HG03378 (cell line): ENCODE measurements around the gene MIB2.
"Not testable (repeated sequence)": the region's sequence is repeated elsewhere in the genome, so short reads cannot be mapped to it uniquely, and the experiment has no call there.

Experiments
- ATAC-seq: cut with Tn5 transposase; IDR thresholded peaks from one replicate; pipeline ENCODE4 v1.9.1; 2021; ENCODE audit warnings: mild to moderate bottlenecking, moderate library complexity; ENCODE audit not compliant: unreplicated experiment

The MIB2 gene

DNA sequence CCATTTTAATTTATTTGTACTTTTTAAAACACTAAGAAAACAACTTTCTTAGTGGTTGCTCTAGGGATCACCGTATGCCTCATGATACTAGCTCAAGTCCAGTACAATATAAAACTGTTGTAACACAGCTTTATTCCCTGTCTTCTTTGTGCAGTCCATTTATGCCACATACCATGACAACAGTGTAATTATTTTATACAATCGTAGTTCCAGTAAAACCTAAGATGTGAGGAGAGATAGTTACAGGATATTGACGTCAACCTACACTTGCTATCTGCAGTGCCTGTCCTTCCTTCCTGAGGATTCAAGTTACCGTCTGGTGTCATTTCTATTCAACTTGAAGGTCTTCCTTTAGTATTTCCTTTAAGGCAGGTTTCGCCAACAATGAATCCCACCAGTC, 31.0 kb downstream of the MIB2 start:
- not testable (repeated sequence) for ATAC-seq

DNA sequence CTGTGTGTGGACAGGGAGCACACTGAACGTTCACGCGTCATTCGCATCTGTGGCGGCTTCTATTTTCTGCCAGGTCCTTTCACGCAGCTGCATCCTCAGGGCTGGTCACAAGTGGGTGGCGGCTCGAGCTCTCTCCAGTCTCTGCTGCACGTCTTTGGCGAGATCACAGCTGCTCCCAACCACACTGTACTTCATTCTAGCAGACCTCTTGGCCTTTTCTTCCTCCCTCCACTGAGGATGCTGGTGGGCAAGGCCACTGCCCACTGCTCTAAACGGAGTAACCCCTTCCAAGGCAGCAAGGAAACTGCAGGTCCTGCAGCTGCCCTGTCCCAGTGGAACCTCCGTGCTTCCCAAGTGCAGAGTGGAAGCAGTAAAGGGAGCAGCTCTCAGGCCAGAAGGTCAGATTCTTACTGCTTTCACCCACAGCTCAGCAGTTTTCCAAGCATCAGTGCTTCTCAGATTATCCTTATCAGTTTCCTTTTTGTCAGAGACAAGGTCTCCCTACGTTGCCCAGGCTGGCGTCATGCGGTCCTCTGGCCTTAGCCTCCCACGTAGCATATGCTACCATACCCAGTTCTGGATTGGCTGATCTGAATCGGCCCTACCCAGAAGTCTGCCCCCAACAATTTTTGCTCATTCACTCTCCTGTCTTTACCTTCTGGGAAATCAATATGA, 32.4 kb downstream of the MIB2 start:
- ATAC-seq: not testable (repeated sequence)

DNA sequence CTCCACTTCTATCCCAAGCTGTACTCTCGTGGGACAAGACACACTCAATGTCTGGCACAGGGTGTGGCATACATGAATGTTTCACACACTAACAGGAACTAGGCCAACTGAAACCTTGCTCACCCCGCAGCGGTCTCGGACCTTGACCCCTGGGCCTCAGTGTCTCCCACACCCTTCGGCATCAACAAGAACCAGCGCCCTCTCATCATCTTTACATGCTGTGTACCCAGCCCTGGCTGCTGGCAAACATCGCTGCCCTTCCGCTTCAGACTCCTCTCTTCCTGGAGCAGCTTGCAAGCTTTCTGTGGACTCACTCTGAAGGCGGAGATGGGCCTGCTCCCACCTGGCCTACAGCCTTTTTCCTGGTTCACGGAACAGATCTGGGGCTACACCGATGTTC, 33.0 kb downstream of the MIB2 start:
- not testable (repeated sequence) for ATAC-seq

DNA sequence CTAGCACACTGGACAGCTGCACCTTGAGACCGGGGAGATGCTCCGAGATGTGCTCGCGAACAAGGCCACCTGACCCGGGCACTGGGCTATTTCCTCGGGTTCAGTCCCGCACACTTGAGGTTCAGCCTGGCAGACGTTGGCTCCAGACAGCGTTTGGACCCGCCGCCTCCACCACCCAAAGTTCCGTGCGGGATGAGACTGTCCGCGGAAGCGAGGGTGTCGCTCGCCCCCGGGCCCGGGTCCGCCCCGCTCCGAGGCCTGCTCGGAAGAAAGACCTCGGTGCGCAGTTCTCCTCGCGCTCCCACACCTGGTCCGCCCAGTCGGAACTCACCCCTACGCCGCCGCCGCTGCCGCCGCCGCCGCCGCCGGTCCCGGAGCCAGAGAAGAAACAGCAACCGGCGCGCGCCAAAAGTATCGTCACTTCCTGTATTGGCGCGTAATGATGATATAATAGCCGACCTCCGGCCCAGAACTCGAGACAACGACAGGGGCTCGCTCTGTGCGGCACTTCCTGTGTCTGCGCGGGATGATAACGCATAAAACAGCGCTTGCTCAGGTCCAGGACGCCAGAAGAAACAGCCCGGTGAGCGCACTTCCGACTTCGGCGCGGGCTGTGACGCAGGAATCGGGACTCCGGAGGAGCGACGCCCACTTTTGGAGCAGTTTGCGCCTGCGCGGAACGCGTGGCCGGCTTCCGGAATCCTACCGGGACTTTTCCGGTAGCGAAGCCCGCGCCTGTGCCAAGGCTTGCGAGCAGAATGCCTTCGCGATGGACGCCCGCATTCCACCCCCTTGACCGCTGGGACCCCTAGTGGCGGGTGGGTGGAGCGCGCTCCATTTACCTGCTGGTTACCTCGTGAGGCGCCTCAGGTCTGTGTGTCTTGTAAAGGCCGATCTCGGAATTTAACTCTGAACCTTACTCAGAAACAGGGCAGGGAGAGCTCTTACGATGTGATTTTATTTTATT, 43.6 kb downstream of the MIB2 start, which contains the start of gene CDK11B:
Gene CDK11B (minus strand): TSS at position 422 of the 967 bp plus-strand sequence. CDS start 1,519 bp downstream, outside the sequence.
- ATAC-seq: peak; percentile 72

DNA sequence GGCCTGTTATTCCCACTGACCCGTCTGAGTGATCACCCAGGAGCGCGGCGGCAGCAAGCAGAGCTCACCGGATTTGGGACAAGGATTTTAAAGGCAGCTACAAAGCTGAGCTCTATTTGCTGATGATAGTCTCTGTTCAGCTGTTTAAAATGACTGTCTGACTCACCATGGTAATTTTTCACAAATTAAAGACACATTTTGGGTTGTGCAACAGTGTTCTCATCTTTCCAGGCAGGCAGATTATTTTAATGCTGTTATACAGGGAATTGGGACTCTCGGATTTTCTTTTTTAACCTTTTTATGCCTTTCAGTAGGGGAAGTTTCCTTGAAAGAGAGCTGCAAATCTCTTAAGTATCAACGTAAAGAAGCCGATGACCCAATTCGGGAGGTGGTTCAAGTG, 47.1 kb downstream of the MIB2 start:
- not testable (repeated sequence) for ATAC-seq

DNA sequence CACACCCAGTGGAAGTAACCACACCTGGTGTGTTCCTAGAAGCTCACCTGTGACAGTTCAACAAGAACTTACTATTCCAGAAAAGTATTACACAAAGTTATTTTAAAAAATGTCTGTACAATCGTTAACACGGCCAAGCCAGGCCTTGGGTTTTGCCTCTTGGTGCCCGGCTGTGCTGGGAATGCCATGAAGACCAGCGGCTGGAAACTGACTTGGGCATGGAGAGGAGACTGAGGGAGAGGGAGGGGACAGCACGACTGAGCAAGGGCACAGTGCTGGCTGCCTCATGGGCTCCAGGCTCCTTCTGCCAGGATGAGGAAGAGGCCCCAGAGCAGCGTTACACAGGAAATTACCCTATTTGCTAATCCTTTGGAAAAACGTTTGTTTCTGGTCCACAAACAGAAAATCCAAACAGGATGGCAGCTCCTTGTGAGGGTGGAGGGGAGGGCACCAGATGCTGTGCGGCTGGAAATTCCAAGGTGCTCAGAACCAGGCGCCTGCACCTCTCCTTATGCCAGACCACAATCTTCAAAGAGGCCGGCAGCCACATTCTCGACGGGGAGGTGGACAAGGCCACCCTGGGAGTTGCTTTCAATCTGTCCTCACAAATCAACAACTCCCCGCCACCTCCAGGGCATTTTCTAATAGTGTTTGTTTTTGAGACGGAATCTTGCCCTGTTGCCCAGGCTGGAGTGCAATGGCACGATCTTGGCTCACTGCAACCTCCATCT, 47.7 kb downstream of the MIB2 start:
- ATAC-seq: not testable (repeated sequence)

DNA sequence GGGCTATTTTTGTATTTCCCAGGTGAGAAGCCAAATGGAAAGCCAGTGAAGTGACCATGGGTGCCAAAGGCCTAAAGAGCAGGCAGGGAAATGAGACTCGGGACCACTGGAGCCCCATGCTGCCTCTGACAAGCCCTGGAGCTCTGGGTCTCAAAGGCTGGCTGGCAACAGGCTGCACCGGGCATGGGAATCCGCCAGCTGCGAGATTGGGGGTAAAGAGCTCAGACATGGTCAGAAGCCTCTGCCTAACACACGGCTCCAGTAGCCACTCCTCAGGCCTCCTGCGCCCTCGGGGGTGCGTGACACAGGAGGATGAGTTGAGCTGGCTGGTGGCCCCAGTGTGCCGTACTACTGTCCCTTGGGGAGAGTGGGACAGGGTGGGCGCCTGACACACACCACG, 49.0 kb downstream of the MIB2 start:
- not testable (repeated sequence) for ATAC-seq

DNA sequence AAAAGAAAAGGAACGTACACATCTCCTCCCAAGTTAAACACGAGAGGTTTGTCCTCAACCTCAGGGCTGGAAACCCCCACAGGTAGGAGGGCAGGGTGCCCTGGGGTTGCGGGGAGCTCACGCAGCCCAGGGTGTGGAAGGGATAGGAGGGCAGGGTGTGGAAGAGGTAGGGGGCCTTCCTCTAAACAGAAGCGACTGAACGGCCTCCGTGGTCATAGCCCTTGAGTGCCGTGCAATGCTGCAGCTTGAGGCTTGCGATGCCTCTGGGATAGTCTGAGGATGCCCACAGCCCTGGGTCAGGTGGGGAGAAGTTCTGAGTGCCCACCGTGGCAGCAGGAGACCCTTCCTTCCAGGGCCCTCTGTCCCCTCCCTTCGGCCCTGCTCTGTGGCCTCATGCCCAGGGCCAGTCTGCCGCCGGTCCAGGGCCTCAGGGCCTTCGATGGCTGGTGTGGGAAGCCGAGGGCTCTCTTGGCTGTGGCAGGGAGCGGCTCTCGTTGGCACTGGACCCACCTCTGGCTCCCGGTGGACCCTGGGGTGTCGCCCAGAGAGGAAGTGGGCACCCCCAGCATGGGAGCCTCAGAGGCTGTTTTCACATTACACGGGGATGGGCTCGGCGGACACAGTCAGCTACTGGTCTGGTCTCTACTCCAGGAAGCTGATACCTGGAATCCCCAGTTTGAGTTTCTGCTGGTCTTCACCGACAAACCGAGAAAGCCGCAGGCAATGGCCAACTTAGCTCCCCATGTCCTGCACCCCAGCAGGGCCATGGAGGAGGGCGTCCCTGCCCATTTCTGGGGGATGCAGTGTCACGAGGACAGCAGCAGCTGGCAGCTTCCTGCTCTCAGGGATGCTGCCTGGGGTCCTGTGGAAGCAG, 49.9 kb downstream of the MIB2 start:
- no peak for ATAC-seq

DNA sequence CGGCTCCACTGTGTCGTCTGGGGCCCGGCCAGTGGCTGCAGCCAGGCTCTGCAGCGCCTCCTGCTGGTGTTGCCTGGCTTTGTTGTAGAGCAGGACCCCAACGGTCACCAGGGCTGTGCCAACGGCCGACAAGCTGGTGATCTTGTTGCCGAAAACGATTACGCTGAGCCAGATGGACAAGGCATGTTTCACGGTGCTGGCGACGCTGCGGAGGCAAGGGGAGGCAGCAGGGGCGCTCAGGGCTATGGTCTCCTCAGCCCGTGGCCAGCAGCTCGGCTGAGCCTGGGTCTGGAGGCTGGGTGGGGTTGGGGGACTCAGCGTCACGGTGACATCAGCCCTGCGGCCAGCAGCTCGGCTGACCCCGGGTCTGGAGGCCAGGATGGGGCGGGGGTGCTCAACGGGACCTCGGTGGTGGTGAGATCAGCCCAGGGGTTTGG, 50.5 kb downstream of the MIB2 start:
- ATAC-seq: no peak

DNA sequence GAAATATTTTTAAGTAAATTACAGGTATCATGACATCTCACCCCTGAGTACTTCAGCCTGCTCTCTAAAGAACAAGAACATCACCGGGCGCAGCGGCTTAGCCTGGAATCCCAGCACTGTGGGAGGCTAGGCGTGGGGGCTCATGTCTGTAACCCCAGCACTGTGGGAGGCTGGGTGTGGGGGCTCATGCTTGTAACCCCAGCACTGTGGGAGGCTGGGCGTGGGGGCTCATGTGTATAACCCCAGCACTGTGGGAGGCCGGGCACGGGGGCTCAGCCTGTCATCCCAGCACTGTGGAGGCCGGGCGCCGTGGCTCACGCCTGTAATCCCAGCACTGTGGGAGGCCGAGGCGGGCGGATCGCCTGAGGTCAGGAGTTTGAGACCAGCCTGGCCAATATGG, 51.2 kb downstream of the MIB2 start:
- ATAC-seq: no peak

DNA sequence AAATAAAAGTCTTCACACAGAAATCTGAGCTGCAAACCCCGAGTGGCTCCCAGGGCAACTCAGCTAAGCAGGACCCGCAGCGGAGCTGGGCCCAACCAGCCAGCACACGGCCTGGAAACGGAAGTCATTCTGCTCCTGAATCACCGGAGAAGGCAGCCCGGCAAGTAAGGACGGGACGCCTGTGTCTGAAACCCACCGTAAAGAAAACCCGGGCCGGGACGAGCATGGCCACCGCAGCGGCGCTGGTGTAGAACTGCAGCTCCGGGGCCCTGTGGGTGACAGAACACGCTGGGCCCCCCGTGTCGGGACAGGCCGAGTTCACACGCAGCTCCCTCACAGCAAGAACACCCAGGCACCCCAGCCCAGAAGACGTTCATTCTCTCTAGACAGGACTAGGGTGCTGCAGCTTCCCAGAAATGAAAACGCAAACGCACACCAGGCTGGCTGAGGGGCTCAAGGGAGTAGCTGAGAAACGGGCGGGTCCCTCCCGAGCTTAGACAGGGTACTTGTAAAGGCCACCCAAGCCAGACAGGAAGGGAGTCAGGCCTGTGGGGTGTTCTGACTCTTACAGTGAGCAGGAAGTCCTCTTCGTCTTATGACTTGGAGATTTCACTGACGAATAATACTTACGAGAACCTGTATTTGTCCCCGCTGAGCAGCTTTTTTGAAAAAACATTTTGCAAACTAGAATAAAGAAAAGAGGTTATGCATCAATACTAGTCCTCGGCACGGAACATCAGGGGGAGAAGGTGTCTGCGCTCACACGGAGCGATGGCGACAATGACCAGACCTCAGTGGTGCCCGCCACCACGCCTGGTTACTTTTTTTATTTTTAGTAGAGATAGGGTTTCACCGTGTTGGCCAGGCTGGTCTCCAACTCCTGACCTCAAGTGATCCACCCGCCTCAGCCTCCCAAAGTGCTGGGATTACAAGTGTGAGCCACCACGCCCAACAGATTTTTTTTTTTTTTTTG, 54.5 kb downstream of the MIB2 start:
- no peak for ATAC-seq

DNA sequence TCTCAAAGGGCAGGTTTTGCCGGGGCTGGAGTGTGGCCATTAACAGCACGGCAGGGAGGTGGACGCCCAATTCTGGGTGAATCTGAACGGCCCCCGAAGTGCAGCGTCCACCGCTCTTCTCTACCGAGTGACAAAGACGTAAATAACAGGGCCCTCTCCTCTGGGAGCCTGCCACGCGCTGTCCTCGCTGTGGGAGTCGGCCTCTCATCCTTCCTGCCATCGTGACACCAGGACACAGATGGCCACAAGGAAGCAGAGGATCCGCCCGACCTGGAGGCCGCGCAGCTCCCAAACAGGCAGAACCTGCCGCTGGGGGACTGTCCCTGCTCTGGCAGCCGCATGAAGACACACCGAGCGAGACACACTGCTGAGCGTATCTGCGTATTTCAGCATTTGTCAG, 55.6 kb downstream of the MIB2 start:
- no peak for ATAC-seq

DNA sequence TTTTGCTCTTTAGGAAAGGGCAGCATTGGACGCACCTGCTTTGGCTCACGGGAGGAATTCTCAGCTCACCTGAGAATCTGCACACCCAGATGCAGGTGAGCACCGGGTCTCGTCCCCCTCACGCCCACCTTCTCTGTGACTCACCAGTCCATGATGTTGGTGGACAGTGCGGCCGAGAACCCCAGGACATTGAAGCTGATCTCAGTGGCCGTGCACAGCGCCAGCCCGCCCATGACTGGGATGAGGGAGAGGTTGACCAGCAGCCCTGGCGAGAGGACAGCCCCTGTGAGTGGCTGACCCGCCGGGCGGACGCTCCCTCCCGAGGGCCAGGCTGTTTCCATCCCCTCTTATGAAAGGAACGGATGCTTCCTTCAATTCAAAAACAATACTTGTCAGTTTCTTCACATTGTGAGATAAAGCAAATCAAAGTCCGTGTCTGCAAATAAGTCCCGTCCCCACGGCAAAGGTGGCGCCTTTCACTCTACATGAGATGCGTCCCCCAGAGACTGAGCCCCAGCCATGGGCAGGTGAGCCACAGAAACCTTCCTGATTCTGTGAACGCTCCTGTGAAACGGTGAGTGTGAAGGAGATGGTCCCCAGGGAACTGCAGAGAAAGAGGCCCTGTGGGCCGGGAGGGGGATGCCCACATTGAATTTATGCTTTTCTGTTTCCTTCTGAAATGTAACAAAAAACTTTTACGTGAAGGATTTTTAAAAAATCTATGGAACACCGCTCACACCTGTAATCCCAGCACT, 56.2 kb downstream of the MIB2 start:
- no peak for ATAC-seq

DNA sequence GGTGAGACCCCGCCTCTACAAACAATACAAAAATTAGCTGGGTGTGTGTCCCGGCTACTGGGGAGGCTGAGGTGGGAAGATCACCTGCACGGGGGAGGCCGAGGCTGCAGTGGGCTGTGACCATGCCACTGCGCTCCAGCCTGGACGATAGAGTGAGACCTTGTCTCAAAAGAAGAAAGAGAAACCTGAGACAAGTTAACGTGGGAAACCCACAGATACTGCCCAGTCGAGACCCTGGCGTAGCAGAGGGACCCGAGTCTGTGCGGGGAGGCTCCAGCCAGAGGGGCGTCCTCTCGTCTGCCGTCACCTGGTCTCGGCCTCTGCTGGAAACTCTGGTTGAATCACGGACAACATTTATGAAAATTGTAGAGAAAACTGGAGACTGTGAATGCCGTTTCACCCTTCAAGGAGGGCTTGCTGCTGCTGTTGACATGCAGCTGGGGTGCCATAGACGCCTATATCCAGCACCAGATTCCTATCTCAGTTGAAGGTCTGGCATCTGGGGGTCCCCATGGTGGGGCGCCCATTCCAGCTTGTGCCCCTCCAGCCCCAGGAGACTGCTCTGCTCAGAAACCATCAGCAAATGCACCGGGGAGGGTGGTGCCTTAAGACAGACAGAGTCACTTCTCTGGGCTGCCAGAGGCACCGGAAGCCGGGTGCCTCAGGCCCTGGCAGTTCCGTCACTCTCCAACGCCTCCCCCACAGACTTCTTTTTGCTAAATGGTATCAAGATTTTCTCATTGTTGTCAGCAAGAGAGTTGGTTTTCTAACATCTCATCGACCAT, 57.1 kb downstream of the MIB2 start:
- ATAC-seq: no peak

DNA sequence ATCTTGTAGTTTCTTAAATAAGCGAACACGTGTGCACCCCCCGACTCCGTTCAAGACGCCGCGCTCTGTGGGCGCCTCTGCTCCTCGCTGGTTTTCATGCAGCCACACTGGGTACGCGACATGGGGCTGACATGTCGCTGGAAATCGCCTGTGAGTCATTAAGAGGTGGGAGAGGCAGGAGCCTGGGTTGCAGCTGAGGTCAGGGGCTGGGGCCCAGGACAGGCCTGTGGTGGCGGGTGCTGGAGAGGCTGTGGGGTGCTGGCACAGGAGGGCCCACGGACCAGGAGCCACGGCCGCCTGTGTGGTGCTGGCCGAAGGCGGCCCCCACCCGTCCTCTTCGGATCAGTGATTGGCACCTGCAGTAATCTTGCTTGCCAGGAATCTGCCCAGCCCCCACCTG, 59.5 kb downstream of the MIB2 start:
- ATAC-seq: not testable (repeated sequence)

DNA sequence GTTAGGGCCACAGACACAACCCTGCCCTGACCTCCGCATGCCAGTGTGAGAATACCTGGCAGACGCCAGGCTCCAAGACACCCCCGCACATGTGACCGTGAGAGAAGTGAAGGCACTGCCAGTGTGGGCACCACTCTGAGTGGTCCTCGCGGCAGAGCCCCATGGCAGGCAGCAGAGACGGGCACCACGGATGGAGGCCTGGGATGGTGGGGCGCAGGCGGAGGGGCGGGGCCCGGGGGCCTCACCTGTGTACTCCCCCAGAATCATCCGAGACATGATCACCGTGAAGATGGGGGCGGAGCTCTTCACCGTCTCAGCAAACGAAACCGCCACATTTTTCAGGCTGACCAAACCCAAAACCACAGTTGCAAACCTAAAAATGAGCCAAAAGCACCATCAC, 59.9 kb downstream of the MIB2 start:
- not testable (repeated sequence) for ATAC-seq

DNA sequence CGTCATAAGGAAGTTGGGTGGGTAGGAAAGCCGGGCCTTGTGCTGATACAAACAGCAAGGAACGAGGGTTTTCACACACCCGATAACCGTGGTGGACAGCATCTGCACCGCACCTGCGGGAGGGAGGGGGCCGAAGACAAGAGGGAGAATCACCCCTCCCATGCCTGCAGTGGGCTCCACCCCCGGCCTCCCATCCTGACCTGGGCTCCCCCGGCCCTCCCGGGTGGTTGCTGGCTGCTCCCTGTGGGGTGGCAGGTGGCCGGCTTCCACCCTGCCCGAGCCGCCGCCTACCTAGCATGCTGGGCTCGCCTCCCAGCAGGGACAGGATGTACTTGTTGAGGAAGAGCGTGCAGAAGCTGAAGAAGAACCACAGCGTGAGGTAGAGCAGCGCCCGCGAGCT, 60.8 kb downstream of the MIB2 start:
- not testable (repeated sequence) for ATAC-seq
